HG03108 (cell line): ENCODE measurements around the gene ITGA5.
A peak's percentile ranks its signal among the peaks of the same experiment; 100 is the strongest.

Source experiments
- ATAC-seq: cut with Tn5 transposase; IDR thresholded peaks from one replicate; pipeline ENCODE4 v1.9.1; 2021; ENCODE audit warnings: moderate library complexity; ENCODE audit not compliant: unreplicated experiment

Gene ITGA5

GRCh38 chr12:54412786-54413185 lies 6.3 kb downstream of the ITGA5 start:
- ATAC-seq = peak; percentile 25

- no peak for ATAC-seq
These were observed 6.7 kb downstream of the ITGA5 start for GRCh38 chr12:54412348-54412747.

GRCh38 chr12:54411391-54412241 lies 7.5 kb downstream of the ITGA5 start:
- ATAC-seq = no peak

GRCh38 chr12:54409267-54409666 lies 9.8 kb downstream of the ITGA5 start:
- no peak for ATAC-seq

GRCh38 chr12:54407183-54407905 lies 11.7 kb downstream of the ITGA5 start:
- ATAC-seq = no peak

GRCh38 chr12:54405573-54405972 lies 13.5 kb downstream of the ITGA5 start:
- no peak for ATAC-seq

- ATAC-seq = no peak
These were observed 14.0 kb downstream of the ITGA5 start for GRCh38 chr12:54405106-54405505.

- ATAC-seq = no peak
These were observed 14.7 kb downstream of the ITGA5 start for GRCh38 chr12:54404061-54405004.

GRCh38 chr12:54401119-54401518 lies 17.9 kb downstream of the ITGA5 start:
- ATAC-seq = no peak

GRCh38 chr12:54398995-54399793 lies 19.9 kb downstream of the ITGA5 start:
- no peak for ATAC-seq

GRCh38 chr12:54398218-54398617 lies 20.8 kb downstream of the ITGA5 start:
- ATAC-seq = no peak

- no peak for ATAC-seq
These were observed 21.9 kb downstream of the ITGA5 start for GRCh38 chr12:54397157-54397556.

GRCh38 chr12:54395545-54395944 lies 23.5 kb downstream of the ITGA5 start:
- ATAC-seq = no peak

GRCh38 chr12:54394986-54395385 lies 24.1 kb downstream of the ITGA5 start:
- no peak for ATAC-seq

GRCh38 chr12:54394281-54394719 lies 24.8 kb downstream of the ITGA5 start:
- no peak for ATAC-seq

GRCh38 chr12:54393743-54394142 lies 25.3 kb downstream of the ITGA5 start:
- ATAC-seq = no peak

- no peak for ATAC-seq
These were observed 25.9 kb downstream of the ITGA5 start for GRCh38 chr12:54393207-54393609.

- no peak for ATAC-seq
These were observed 26.4 kb downstream of the ITGA5 start for GRCh38 chr12:54392485-54393206.

GRCh38 chr12:54390668-54391551 lies 28.2 kb downstream of the ITGA5 start:
- ATAC-seq = peak; percentile 58
